Adrenal gland (tissue), 19 donors: Measurements from ENCODE around the gene LCK. TPM values are rescaled to one million over a fixed set of nuclear protein-coding genes. Genes with fewer than 3 reads are reported as not detected.

Experiments used
- DNase-seq, 7 donors: peaks; one replicate each; pipeline ENCODE4 v3.0.0-alpha.2; 2019 to 2020
- H3K27ac ChIP-seq, 5 donors: fragments of 200-600 bp; sonication (generic) in 4 of 5; 1 replicate in 3 of 5; 2 replicates in 2 of 5; pipeline versions ENCODE4 v1.5.1 to v1.8.0; 2016 to 2020; ENCODE audit warnings: mild to moderate bottlenecking in 1 of 5
- H3K27me3 ChIP-seq: fragments of 200-600 bp; 2 replicates; pipeline ENCODE4 v1.8.0; 2021
- H3K36me3 ChIP-seq, 2 donors: fragments of 200-600 bp; replicated peaks in 1 of 2; 1 replicate in 1 of 2; 2 replicates in 1 of 2; pipeline versions ENCODE4 v1.5.1 to v1.8.0; 2018 to 2022
- H3K4me1 ChIP-seq, 2 donors: fragments of 200-600 bp; replicated peaks in 1 of 2; 1 replicate in 1 of 2; 2 replicates in 1 of 2; pipeline versions ENCODE4 v1.5.1 to v1.8.0; 2018 to 2021
- H3K4me3 ChIP-seq, 4 donors: fragments of 200-600 bp; sonication (generic) in 3 of 4; one replicate each; pipeline ENCODE4 v1.5.1; 2016 to 2018
- H3K9me3 ChIP-seq, 3 donors: fragments of 200-600 bp; sonication (generic) in 1 of 3; replicated peaks in 1 of 3; 1 replicate in 2 of 3; 2 replicates in 1 of 3; pipeline versions ENCODE4 v1.5.1 to v1.8.0; 2016 to 2021
- CTCF ChIP-seq, 6 experiments: fragments of 450-650 bp in 4 of 6; fragments of 200-600 bp in 2 of 6; sonication (generic) in 1 of 6; IDR thresholded peaks; 1 replicate in 5 of 6; 2 replicates in 1 of 6; pipeline versions ENCODE4 v1.5.1 to v1.8.0; 2016 to 2021; ENCODE audit warnings: antibody characterized with exemption in 6 of 6, mild to moderate bottlenecking in 2 of 6, moderate library complexity in 1 of 6
- POLR2A ChIP-seq, 2 donors: fragments of 450-650 bp; IDR thresholded peaks; one replicate each; pipeline ENCODE4 v1.6.1; 2017; ENCODE audit warnings: antibody characterized with exemption in 2 of 2, mild to moderate bottlenecking in 2 of 2, moderate library complexity in 1 of 2
- WGBS, 4 donors: extraction: QIAGEN DNeasy Blood & Tissue Kit in 2 of 4; methylation state at CpG; one replicate each; pipeline versions ENCODE4 v1.1.5 to v1.1.7; 2013 to 2017; 5-methylcytosine and 5-hydroxymethylcytosine counted together
- intact Hi-C, 2 donors: fragments of 100-400 bp; cut with DNase I; formaldehyde crosslinking; loops; one replicate each; pipeline versions ENCODE4 v1.14.1 to v1.15.0; 2022 to 2023
- long read RNA-seq, 10 donors: library from polyadenylated mRNA in 3 of 10; unstranded in 2 of 10; stranded (forward) in 1 of 10; transcript quantifications; one replicate each; pipeline ENCODE4 v2.0.0 and lab custom pipeline, GENCODE V29; 2021 to 2026
- polyA plus RNA-seq, 3 donors: library from polyadenylated mRNA; stranded (reverse); fragments of 200-250 nt in 2 of 3; fragments of 350-450 nt in 1 of 3; fragmentation: Illumina TruSeq in 1 of 3; extraction: RNeasy Lipid Tissue Mini Kit (QIAGEN cat#74804) in 1 of 3; gene quantifications; one replicate each; pipeline ENCODE4 v1.2.3, GENCODE V29; 2013 to 2014
- total RNA-seq, 9 donors: library from RNA; depleted of rRNA in 4 of 9; stranded (reverse); fragments of >200 nt in 4 of 9; fragments of 120-200 nt in 1 of 9; fragmentation: NEBNext Ultra II Directional in 1 of 9; extraction: Animal tissue kit (Norgen Biotek cat#: 25700) in 1 of 9; gene quantifications; one replicate each; pipeline versions ENCODE4 v1.1.0 to v1.2.4, GENCODE V29; 2013 to 2023
- donor health status: healthy with polysubstance abuse.
- donor health status: Bipolar disorder and iron deficiency.
- donor health status: DM: yes; HTN: yes; CAD: no.
- donor health status: DM: no; HTN: no; CAD: no.
- donor health status: DM: no; HTN: no; CAD: no.
- donor health status: DM: yes; HTN: yes; CAD: no.

Gene LCK
- 1 to 10 TPM in 6 of 9 donors, under 1 TPM in 3; 0.30 to 2.7 (median 1.9) TPM for total RNA-seq
- 1 to 10 TPM in 2 of 3 donors, under 1 TPM in 1; 0.46 to 2.9 (median 1.2) TPM for polyA plus RNA-seq
- long read RNA-seq, donor 1, result 0 reads
- long read RNA-seq, donor 2, result 0 reads
- long read RNA-seq, donor 3, result 0 reads
- long read RNA-seq, donor 4, partial matches to known transcripts, result 0 of 3 reads
- long read RNA-seq, donor 4, other reads (novel, unspliced or antisense), result 0 of 3 reads
- long read RNA-seq, donor 5, partial matches to known transcripts, result 0 of 1 reads
- long read RNA-seq, donor 5, other reads (novel, unspliced or antisense), result 1 of 1 reads
- long read RNA-seq, donor 6, result 0 reads
- long read RNA-seq, donor 7, result 0 reads
- long read RNA-seq, donor 8, result 0 reads
- long read RNA-seq, donor 9, result 0 reads
- long read RNA-seq, donor 10, result 0 reads

- Histone ChIP-seq H3K4me1 (peaks cover 0 to 17% of the 10 kb centered on the region in 2 donors), H3K4me3 (no peak within 1 kb of the TSS), H3K27ac (peak within 1 kb of the TSS in 3 of 5 donors; percentile 45 to 72 (median 60)), H3K27me3 (no peaks in the 10 kb centered on the region), H3K36me3 (no peaks in the 10 kb centered on the region), H3K9me3 (no peaks in the 10 kb centered on the region)
- intact Hi-C loops, result no loop called here
- 75 to 84% (median 81%) methylated on average over 17 to 25 of the region's 25 CpGs for WGBS, 4 donors
- TF ChIP-seq CTCF (IDR thresholded peaks at IDR 0.05) (no peak), POLR2A (IDR thresholded peaks at IDR 0.05) (no peak)
- DNase-seq, result no peak
These were observed at the start of gene LCK for GRCh38 chr1:32250893-32251716. Gene LCK, plus strand, starts transcription at chr1:32251265. Its CDS starts 23,065 bp downstream, at chr1:32274330.

GRCh38 chr1:32204943-32205361, 46.1 kb upstream of the LCK start:
- intact Hi-C loops, result loop anchor here in 1 of 2 donors (5.0 kb wide), 1 partner anchor 42 kb away; the partner anchor contains the start of gene FAM167B
- no peak for TF ChIP-seq POLR2A (IDR thresholded peaks at IDR 0.05)
- no peak for TF ChIP-seq CTCF (IDR thresholded peaks at IDR 0.05)
- 28 to 70% (median 35%) methylated on average over 5 to 26 of the region's 26 CpGs for WGBS, 4 donors

GRCh38 chr1:32205401-32206370, 45.4 kb upstream of the LCK start, which contains the start of gene IQCC:
Gene IQCC, plus strand, starts transcription at chr1:32205671. Its CDS starts 11 bp downstream, at chr1:32205682.
- Histone ChIP-seq H3K36me3 (no peaks in the 10 kb centered on the region), H3K27ac (peak within 1 kb of the TSS in 3 of 5 donors; percentile 26 to 47 (median 43)), H3K9me3 (no peaks in the 10 kb centered on the region), H3K27me3 (no peaks in the 10 kb centered on the region), H3K4me3 (peak within 1 kb of the TSS in 3 of 4 donors; percentile 16 to 73 (median 61)), H3K4me1 (peaks cover 20 to 25% of the 10 kb centered on the region in 2 donors)
- WGBS, 4 donors, result 0 to 3% (median 1%) methylated on average over 1 to 77 of the region's 77 CpGs
- intact Hi-C loops, result no loop called here
- peak; percentile 46 to 70 for TF ChIP-seq POLR2A (IDR thresholded peaks at IDR 0.05)
- TF ChIP-seq CTCF (IDR thresholded peaks at IDR 0.05), result no peak
- peak; percentile 77 to 94 (median 88) for DNase-seq

More at GRCh38 chr1:32204943-32205361, 46.1 kb upstream of the LCK start:
- Histone ChIP-seq H3K4me3 (peak overlapping the region in 2 of 4 donors; percentile 61 to 73), H3K36me3 (no peaks in the 10 kb centered on the region), H3K27me3 (no peaks in the 10 kb centered on the region), H3K27ac (peak overlapping the region in 2 of 5 donors; percentile 26 to 32), H3K4me1 (peaks cover 24 to 26% of the 10 kb centered on the region in 2 donors), H3K9me3 (no peaks in the 10 kb centered on the region)
- peak in 3 of 7 donors; percentile 19 to 69 (median 39) for DNase-seq
